T-helper 22 cell (primary cell): ENCODE results near the gene TIMELESS.
"Not testable (repeated sequence)": the region's sequence is repeated elsewhere in the genome, so short reads cannot be mapped to it uniquely, and the experiment has no call there.

ENCODE experiments used
- DNase-seq: peaks from one replicate; pipeline ENCODE4 v3.0.0-alpha.2; 2020; ENCODE audit warnings: low read depth

The TIMELESS gene

GRCh38 chr12:56408799-56409417 lies 40.3 kb downstream of the TIMELESS start:
- no peak for DNase-seq

- not testable (repeated sequence) for DNase-seq
Observed at GRCh38 chr12:56404227-56404626, 45.0 kb downstream of the TIMELESS start.

- DNase-seq: not testable (repeated sequence)
Observed at GRCh38 chr12:56401612-56402011, 47.6 kb downstream of the TIMELESS start.

GRCh38 chr12:56401125-56401524 lies 48.1 kb downstream of the TIMELESS start:
- not testable (repeated sequence) for DNase-seq

- not testable (repeated sequence) for DNase-seq
Observed at GRCh38 chr12:56399466-56399865, 49.8 kb downstream of the TIMELESS start.

GRCh38 chr12:56398324-56398723 lies 50.9 kb downstream of the TIMELESS start:
- no peak for DNase-seq

GRCh38 chr12:56392331-56392730 lies 56.9 kb downstream of the TIMELESS start:
- no peak for DNase-seq

- no peak for DNase-seq
Observed at GRCh38 chr12:56391721-56392120, 57.5 kb downstream of the TIMELESS start.

- DNase-seq: no peak
Observed at GRCh38 chr12:56389412-56389811, 59.8 kb downstream of the TIMELESS start.

GRCh38 chr12:56387152-56387736 lies 62.0 kb downstream of the TIMELESS start:
- DNase-seq: no peak

GRCh38 chr12:56385873-56386272 lies 63.4 kb downstream of the TIMELESS start:
- DNase-seq: no peak

- no peak for DNase-seq
Observed at GRCh38 chr12:56382611-56383010, 66.6 kb downstream of the TIMELESS start.

- no peak for DNase-seq
Observed at GRCh38 chr12:56377989-56378316, 71.3 kb downstream of the TIMELESS start.

- DNase-seq: no peak
Observed at GRCh38 chr12:56377310-56377988, 71.8 kb downstream of the TIMELESS start.

GRCh38 chr12:56375598-56376434 lies 73.4 kb downstream of the TIMELESS start:
- no peak for DNase-seq

GRCh38 chr12:56374726-56375597 lies 74.3 kb downstream of the TIMELESS start:
- no peak for DNase-seq

- DNase-seq: no peak
Observed at GRCh38 chr12:56373515-56373914, 75.7 kb downstream of the TIMELESS start.

GRCh38 chr12:56366948-56367347 lies 82.3 kb downstream of the TIMELESS start:
- DNase-seq: no peak
